GM21786 (cell line): ENCODE results near the gene FAM170B.

Experiments
- ATAC-seq: cut with Tn5 transposase; IDR thresholded peaks from one replicate; pipeline ENCODE4 v1.9.1; 2021; ENCODE audit not compliant: unreplicated experiment

Gene FAM170B

DNA sequence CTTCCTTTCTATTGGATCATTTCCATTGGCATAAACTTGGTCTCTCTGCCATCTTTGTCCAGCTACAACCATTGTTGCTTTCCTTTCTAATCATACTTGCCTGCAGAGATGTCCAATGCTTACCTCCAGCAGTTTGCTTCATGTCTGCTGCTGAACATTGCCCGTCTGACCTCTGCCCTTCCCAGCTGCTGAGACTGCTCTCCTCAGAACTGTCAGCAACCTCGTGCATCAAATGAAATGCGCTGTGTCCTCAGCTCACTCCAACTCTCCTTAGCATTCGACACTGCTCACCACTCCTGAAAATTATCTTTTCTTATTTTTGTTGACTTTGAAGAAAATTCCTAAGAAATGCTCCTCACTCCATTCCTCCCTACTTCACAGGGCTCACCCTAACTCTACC is 5.0 kb downstream of the FAM170B start:
- no peak for ATAC-seq

GRCh38 chr10:49123981-49124950 is 9.6 kb downstream of the FAM170B start:
- ATAC-seq: no peak

DNA sequence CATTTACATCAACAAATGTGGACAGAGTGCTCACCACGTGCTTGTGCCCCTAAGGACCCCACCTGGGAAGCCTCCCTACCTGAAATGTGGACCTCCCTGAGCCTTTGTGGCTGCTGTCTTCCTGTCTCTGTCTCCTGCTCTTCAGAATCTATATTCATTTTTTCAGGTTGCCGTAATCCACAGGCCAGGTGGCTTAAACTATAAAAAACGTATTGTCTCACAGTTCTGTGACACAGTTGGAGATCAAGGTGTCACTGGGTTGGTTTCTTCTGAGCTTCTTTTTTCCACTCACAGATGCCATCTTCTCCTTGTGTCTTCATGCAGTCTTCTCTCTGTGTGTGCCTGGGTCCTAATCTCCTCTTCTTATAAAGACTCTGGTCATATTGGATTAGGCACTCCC is 12.9 kb downstream of the FAM170B start:
- no peak for ATAC-seq

DNA sequence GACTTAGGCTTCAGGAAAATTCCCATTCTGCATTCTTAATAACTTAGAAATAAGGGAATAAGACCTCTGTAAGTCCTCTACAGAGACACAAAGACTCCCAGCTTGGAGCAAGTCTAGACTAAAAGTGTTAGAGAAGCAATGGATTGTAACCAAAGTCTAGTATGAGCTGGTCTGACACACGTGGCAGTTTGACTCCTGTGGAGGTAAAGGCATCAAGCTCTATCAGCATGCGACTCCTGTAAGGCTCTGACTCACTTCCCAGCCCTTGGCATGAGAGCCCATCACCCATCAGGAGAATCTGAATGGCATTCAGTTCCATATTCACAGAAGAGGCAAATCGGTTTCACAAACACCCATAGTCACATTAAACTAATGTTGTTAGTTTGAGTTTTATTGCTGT is 14.1 kb downstream of the FAM170B start:
- no peak for ATAC-seq

GRCh38 chr10:49118430-49119074 is 15.3 kb downstream of the FAM170B start:
- ATAC-seq: no peak

DNA sequence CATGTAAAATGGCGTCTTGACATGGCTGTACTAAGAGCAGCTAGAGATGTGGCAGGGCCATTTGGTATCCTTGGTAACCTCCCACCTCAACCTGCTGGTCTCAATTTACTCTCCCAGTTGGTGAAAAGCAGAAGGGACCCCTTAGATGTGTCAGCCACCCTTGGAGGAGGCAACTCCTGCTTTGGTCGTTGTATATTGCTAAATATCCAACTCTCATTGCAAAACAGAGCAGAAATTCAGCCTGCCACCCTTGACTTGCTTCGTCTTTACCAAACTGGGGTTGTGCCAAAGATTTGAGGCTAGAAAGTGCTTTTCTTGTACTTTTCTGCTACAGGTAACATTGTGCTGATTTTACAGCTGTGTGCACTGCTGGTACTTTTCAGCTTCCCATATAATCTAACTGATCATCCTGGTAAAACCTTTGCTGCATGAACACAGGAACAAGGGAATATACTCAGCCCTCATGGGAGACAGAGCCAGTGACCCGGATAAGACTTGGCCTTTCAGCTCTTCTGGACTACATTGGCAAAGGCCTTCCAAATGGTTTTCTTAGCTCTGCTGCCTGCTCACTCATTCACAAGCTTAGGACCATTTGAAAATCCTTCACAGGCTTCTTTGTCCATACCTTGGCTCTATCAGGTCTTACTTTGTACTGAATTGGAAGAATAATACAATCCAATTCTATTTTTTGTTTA is 16.3 kb downstream of the FAM170B start:
- no peak for ATAC-seq

GRCh38 chr10:49116509-49117375 is 17.1 kb downstream of the FAM170B start:
- ATAC-seq: no peak

DNA sequence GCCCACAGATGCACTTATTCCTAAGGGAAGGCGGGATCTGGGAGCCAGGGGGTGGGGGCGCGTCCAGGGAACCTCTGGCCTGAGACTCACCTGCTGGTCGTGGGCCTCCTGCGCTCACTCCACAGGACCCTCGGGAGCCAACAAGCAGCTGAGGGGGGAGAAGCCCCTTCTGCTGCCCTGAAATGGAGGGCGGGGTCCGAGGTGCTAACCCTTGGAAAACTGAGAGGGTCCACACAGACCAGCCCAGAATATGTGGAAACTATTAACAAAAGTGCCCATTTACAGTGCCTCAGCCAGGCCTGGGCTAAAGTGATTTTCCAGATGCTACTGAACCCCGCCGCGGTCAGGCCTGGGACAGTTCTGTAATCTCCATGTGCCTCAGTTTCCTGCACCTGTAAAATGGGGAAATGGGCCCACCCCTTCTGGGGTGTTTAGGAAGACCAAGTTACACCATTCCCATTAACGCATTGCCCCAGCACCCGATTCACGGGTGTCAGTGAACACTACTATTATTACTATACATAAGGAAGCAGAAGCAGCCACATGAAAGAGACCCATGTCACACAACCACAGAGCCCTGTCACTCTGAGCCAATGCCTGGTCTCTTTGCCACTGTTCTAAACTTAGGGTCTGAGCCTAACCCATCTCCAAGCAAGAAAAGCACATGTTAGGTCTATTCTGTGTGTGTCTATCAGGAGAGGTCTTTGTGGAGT is 17.9 kb downstream of the FAM170B start:
- no peak for ATAC-seq

- no peak for ATAC-seq
These were observed 18.6 kb downstream of the FAM170B start, which contains the start of gene VSTM4 for GRCh38 chr10:49115015-49115795. Gene VSTM4, minus strand, starts transcription at chr10:49115522. Its CDS starts 37 bp downstream, at chr10:49115485.

DNA sequence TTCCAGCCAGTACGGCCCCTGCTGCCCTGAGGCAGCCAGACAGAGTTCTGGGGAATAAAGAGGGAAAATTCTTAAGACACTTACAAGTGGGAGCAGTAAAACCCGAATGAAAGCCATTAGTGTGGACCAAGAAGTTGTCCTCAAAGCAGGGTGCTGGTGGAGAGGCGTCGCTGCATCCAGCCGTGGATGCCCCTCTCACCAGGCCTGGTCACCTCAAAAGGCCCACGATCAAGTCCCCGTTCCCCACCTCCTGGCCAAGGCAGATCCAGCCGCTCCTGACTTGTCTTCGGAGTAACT is 19.2 kb downstream of the FAM170B start:
- no peak for ATAC-seq

DNA sequence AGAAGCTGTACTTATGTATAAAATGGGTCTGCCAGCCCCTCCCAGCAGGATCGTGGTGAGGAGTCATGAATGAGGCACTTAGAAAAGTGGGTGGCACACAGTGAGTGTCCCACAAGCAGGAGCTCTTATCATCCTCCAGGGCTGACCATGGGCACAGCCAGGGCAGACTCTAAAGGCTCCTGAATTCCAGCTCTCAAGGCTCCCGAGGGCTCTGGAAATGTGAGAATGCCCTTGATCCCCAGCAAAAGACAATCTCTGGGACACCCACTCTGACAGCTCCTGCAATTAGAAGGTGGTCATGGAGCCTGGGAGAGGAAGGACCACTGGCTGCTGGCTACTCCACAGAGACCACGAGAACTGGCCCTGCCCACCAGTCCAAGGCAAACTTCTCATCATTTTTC is 20.1 kb downstream of the FAM170B start:
- no peak for ATAC-seq

DNA sequence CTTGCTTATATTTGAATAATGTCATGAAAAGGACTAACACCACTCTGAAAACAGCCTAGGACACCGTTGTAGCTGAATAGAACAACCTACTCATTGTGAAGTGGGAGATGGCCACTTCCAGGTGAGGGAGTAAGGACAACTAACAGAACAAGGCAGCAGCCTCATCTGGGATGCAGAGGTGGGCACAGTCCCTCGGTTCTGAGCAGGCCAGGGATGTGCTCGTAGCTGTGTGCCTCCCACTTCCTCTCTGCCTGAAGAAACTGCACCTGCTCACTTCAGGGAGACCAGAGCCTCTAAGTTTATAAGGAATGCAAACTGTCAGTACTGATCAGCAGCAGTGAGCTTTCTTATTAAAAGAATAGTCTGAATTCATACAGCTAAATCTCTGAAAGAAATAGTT is 21.0 kb downstream of the FAM170B start:
- ATAC-seq: no peak

GRCh38 chr10:49112098-49112497 is 21.7 kb downstream of the FAM170B start:
- no peak for ATAC-seq

GRCh38 chr10:49111320-49111698 is 22.5 kb downstream of the FAM170B start:
- no peak for ATAC-seq

DNA sequence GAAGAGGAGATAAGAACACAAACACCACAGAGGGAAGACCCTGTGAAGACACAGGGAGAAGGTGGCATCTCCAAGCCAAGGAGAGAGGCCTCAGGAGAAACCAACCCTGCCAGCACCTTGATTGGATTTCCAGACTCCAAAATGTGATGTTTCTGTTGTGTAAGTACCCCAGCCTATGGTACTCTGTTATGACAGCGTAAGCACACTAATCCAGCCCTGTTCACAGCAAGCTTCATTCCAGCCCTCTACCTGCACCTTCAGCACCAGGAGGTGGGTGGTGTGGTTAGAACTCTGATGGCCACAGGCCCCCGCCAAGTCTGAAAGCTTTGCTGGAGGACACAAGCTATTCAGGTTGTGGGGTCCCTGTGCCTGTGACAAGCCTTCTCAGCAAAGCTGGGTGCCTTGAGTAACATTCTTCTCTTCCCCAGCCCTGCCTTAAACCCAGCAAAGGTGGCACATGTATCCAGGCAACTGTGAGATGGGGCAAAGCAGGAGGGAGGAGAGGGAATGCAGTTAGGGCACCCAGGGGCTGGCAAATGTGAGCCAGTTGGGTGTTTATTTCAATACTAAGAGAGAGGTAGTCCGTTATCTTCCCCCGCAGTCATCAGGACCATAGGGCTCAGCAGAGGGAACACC is 23.0 kb downstream of the FAM170B start:
- ATAC-seq: no peak

- no peak for ATAC-seq
These were observed 24.0 kb downstream of the FAM170B start for GRCh38 chr10:49109669-49110340.

GRCh38 chr10:49108656-49109055 is 25.2 kb downstream of the FAM170B start:
- ATAC-seq: no peak

GRCh38 chr10:49107887-49108267 is 25.9 kb downstream of the FAM170B start:
- no peak for ATAC-seq
